SU-DHL-6 (cell line): ENCODE results near the gene GABBR2.

Experiments used
- H2AFZ ChIP-seq: fragments of 200-600 bp; sonication (generic); 2 replicates; pipeline ENCODE4 v1.6.1; 2014; ENCODE audit warnings: low read depth, mild to moderate bottlenecking, moderate library complexity, mixed read lengths, antibody characterized with exemption, low read length; ENCODE audit not compliant: severe bottlenecking
- H3F3A ChIP-seq: fragments of 200-600 bp; shearing (Covaris generic); 2 replicates; pipeline ENCODE4 v1.6.0; 2016; ENCODE audit warnings: antibody characterized with exemption, mild to moderate bottlenecking; ENCODE audit not compliant: insufficient read depth
- H3K27ac ChIP-seq: fragments of 200-600 bp; sonication (generic); 2 replicates; pipeline ENCODE4 v1.5.1; 2016; ENCODE audit warnings: low read depth, mild to moderate bottlenecking, low read length, moderate library complexity, mixed read lengths
- H3K27me3 ChIP-seq: fragments of 200-600 bp; sonication (generic), shearing (Covaris generic); 2 replicates; pipeline ENCODE4 v1.6.0; 2014; ENCODE audit warnings: mild to moderate bottlenecking, low read length
- H3K36me3 ChIP-seq: fragments of 200-600 bp; sonication (generic); 2 replicates; pipeline ENCODE4 v1.6.1; 2014; ENCODE audit warnings: mild to moderate bottlenecking, low read length, mixed read lengths
- H3K4me2 ChIP-seq: fragments of 300-600, 200-600 bp; shearing (Covaris generic), sonication (generic); 2 replicates; pipeline ENCODE4 v1.6.0; 2014; ENCODE audit warnings: low read length, low read depth, mild to moderate bottlenecking; ENCODE audit not compliant: poor library complexity, severe bottlenecking
- H3K4me3 ChIP-seq: fragments of 200-600 bp; sonication (generic); 2 replicates; pipeline ENCODE4 v1.5.1; 2014; ENCODE audit warnings: antibody characterized with exemption, low read length, mild to moderate bottlenecking, mixed read lengths; ENCODE audit not compliant: insufficient read depth, poor library complexity, severe bottlenecking
- H3K79me2 ChIP-seq: fragments of 200-600 bp; sonication (generic); 2 replicates; pipeline ENCODE4 v1.6.1; 2014; ENCODE audit warnings: mild to moderate bottlenecking, low read length, moderate library complexity; ENCODE audit not compliant: insufficient read depth
- H3K9ac ChIP-seq: fragments of 200-600 bp; sonication (generic); 2 replicates; pipeline ENCODE4 v1.7.0; 2014; ENCODE audit warnings: mild to moderate bottlenecking, low read length
- H3K9me2 ChIP-seq: fragments of 200-600 bp; sonication (generic); replicated peaks from 2 replicates; pipeline ENCODE4 v1.6.1; 2014; ENCODE audit warnings: low read length; ENCODE audit not compliant: insufficient read depth
- H3K9me3 ChIP-seq: fragments of 200-600 bp; sonication (generic); 2 replicates; pipeline ENCODE4 v1.6.1; 2014; ENCODE audit warnings: low read length, mixed read lengths; ENCODE audit not compliant: insufficient read depth
- H4K20me1 ChIP-seq: fragments of 200-600 bp; sonication (generic); 2 replicates; pipeline ENCODE4 v1.6.1; 2014; ENCODE audit warnings: low read depth, mild to moderate bottlenecking, antibody characterized with exemption, low read length, moderate library complexity, mixed read lengths
- EZH2phosphoT487 ChIP-seq: fragments of 200-600 bp; sonication (generic), shearing (Covaris generic); conservative IDR thresholded peaks from 2 replicates; pipeline ENCODE4 v1.6.1; 2018; ENCODE audit warnings: mild to moderate bottlenecking, antibody characterized with exemption, low read length, moderate library complexity, mixed read lengths
- TF ChIP-seq, protein P1 (sequence below): fragments of 200-600 bp; sonication (generic); IDR thresholded peaks from one replicate; pipeline ENCODE4 v1.5.1; 2017; ENCODE audit warnings: antibody characterized with exemption, mild to moderate bottlenecking, low read length, moderate library complexity; ENCODE audit not compliant: insufficient read depth, poor library complexity, severe bottlenecking

Gene GABBR2

GRCh38 chr9:98402019-98402840 lies 306.5 kb downstream of the GABBR2 start:
- H3K27ac ChIP-seq: no peak overlapping the region
- H4K20me1 ChIP-seq: no peaks in the 10 kb centered on the region
- no peaks in the 10 kb centered on the region for H3K27me3 ChIP-seq
- no peaks in the 10 kb centered on the region for H3K79me2 ChIP-seq
- no peaks in the 10 kb centered on the region for H3F3A ChIP-seq
- H3K4me2 ChIP-seq: no peak overlapping the region
- H3K9me2 ChIP-seq: no peaks in the 10 kb centered on the region
- H3K9me3 ChIP-seq: no peaks in the 10 kb centered on the region
- H3K4me3 ChIP-seq: no peak overlapping the region
- no peak for TF ChIP-seq EZH2phosphoT487
- TF ChIP-seq, protein P1, sequence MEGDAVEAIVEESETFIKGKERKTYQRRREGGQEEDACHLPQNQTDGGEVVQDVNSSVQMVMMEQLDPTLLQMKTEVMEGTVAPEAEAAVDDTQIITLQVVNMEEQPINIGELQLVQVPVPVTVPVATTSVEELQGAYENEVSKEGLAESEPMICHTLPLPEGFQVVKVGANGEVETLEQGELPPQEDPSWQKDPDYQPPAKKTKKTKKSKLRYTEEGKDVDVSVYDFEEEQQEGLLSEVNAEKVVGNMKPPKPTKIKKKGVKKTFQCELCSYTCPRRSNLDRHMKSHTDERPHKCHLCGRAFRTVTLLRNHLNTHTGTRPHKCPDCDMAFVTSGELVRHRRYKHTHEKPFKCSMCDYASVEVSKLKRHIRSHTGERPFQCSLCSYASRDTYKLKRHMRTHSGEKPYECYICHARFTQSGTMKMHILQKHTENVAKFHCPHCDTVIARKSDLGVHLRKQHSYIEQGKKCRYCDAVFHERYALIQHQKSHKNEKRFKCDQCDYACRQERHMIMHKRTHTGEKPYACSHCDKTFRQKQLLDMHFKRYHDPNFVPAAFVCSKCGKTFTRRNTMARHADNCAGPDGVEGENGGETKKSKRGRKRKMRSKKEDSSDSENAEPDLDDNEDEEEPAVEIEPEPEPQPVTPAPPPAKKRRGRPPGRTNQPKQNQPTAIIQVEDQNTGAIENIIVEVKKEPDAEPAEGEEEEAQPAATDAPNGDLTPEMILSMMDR: no peak
- H2AFZ ChIP-seq: no peak overlapping the region
- H3K9ac ChIP-seq: no peak overlapping the region
- no peaks in the 10 kb centered on the region for H3K36me3 ChIP-seq

- H3K9me3 ChIP-seq: no peaks in the 10 kb centered on the region
- H3K27me3 ChIP-seq: no peaks in the 10 kb centered on the region
- no peak overlapping the region for H2AFZ ChIP-seq
- H3K4me3 ChIP-seq: no peak overlapping the region
- no peak overlapping the region for H3K9ac ChIP-seq
- TF ChIP-seq, protein P1: no peak
- TF ChIP-seq EZH2phosphoT487: no peak
- H4K20me1 ChIP-seq: no peaks in the 10 kb centered on the region
- no peak overlapping the region for H3K4me2 ChIP-seq
- no peaks in the 10 kb centered on the region for H3K36me3 ChIP-seq
- no peaks in the 10 kb centered on the region for H3K79me2 ChIP-seq
- no peaks in the 10 kb centered on the region for H3F3A ChIP-seq
- H3K27ac ChIP-seq: no peak overlapping the region
- no peaks in the 10 kb centered on the region for H3K9me2 ChIP-seq
These were observed 307.4 kb downstream of the GABBR2 start for GRCh38 chr9:98401140-98402018.

GRCh38 chr9:98399950-98400683 lies 308.6 kb downstream of the GABBR2 start:
- Histone ChIP-seq H3K4me2 (no peak overlapping the region), H3K36me3 (no peaks in the 10 kb centered on the region), H3K9ac (no peak overlapping the region), H3F3A (no peaks in the 10 kb centered on the region), H3K27me3 (no peaks in the 10 kb centered on the region), H3K79me2 (no peaks in the 10 kb centered on the region), H3K27ac (no peak overlapping the region), H3K9me2 (no peaks in the 10 kb centered on the region), H4K20me1 (no peaks in the 10 kb centered on the region), H2AFZ (no peak overlapping the region), H3K4me3 (no peak overlapping the region), H3K9me3 (no peaks in the 10 kb centered on the region)
- TF ChIP-seq EZH2phosphoT487: no peak
- TF ChIP-seq, protein P1: no peak
